GM19193 (cell line): Measurements from ENCODE around the gene CTSK.

Source experiments
- POLR2A ChIP-seq: IDR thresholded peaks from 4 replicates; pipeline ENCODE4 v1.6.1; 2011; ENCODE audit not compliant: insufficient read depth, insufficient read length; ENCODE audit errors: extremely low read depth

Gene CTSK

GRCh38 chr1:150772326-150772725 is 35.7 kb downstream of the CTSK start:
- no peak for TF ChIP-seq POLR2A

GRCh38 chr1:150765296-150765976 is 42.6 kb downstream of the CTSK start, which contains the start of gene CTSS:
Gene CTSS (minus strand): TSS chr1:150765778. CDS start chr1:150764763, 1,015 bp downstream.
- TF ChIP-seq POLR2A: no peak

GRCh38 chr1:150764617-150765101 is 43.4 kb downstream of the CTSK start:
- TF ChIP-seq POLR2A: no peak

- no peak for TF ChIP-seq POLR2A
These were observed 45.0 kb downstream of the CTSK start for GRCh38 chr1:150763018-150763417.

- TF ChIP-seq POLR2A: no peak
These were observed 45.5 kb downstream of the CTSK start for GRCh38 chr1:150762552-150762951.

- no peak for TF ChIP-seq POLR2A
These were observed 46.3 kb downstream of the CTSK start for GRCh38 chr1:150761801-150762200.

GRCh38 chr1:150760013-150760412 is 48.0 kb downstream of the CTSK start:
- no peak for TF ChIP-seq POLR2A

- no peak for TF ChIP-seq POLR2A
These were observed 54.6 kb downstream of the CTSK start for GRCh38 chr1:150753416-150753815.

GRCh38 chr1:150751443-150751842 is 56.6 kb downstream of the CTSK start:
- TF ChIP-seq POLR2A: no peak

- no peak for TF ChIP-seq POLR2A
These were observed 58.2 kb downstream of the CTSK start for GRCh38 chr1:150749720-150750311.

GRCh38 chr1:150748878-150749719 is 59.0 kb downstream of the CTSK start:
- no peak for TF ChIP-seq POLR2A
